Nephron (organoid): ENCODE results near the gene MOCS1.
A peak's percentile ranks its signal among the peaks of the same experiment; 100 is the strongest.

Source experiments
- H3K27ac Mint-ChIP-seq, 3 experiments: 2 replicates each; pipeline ENCODE4 v1.8.0; 2020; ENCODE audit warnings: mixed read lengths in 3 of 3, mild to moderate bottlenecking in 2 of 3, moderate library complexity in 1 of 3
- H3K27me3 Mint-ChIP-seq: 2 replicates; pipeline ENCODE4 v1.8.0; 2021; ENCODE audit warnings: low read depth, mild to moderate bottlenecking, moderate library complexity, mixed read lengths
- H3K36me3 Mint-ChIP-seq: 2 replicates; pipeline ENCODE4 v1.8.0; 2020; ENCODE audit warnings: low read depth, mixed read lengths
- H3K4me1 Mint-ChIP-seq: 2 replicates; pipeline ENCODE4 v1.8.0; 2020; ENCODE audit warnings: mixed read lengths
- H3K4me3 Mint-ChIP-seq, 3 experiments: 2 replicates each; pipeline ENCODE4 v1.8.0; 2020; ENCODE audit warnings: mild to moderate bottlenecking in 3 of 3, mixed read lengths in 3 of 3, moderate library complexity in 2 of 3
- H3K9me3 Mint-ChIP-seq: 2 replicates; pipeline ENCODE4 v1.8.0; 2020; ENCODE audit warnings: mixed read lengths
- TF ChIP-seq, protein P1 (sequence below), 3 experiments: fragments of 200-600 bp; sonication (generic); IDR thresholded peaks; one replicate each; pipeline ENCODE4 v1.5.0; 2021; ENCODE audit warnings: antibody characterized with exemption in 3 of 3; ENCODE audit not compliant: unreplicated experiment in 3 of 3

Gene MOCS1

GRCh38 chr6:39884696-39885095 lies 49.6 kb downstream of the MOCS1 start:
- Mint-ChIP-seq H3K27me3 (no peaks in the 10 kb centered on the region), H3K9me3 (no peaks in the 10 kb centered on the region), H3K4me3 (no peak overlapping the region), H3K36me3 (peaks cover 5% of the 10 kb centered on the region), H3K4me1 (peaks cover 60% of the 10 kb centered on the region), H3K27ac (peak overlapping the region in 1 of 3 experiments; percentile 19)
- TF ChIP-seq, protein P1, sequence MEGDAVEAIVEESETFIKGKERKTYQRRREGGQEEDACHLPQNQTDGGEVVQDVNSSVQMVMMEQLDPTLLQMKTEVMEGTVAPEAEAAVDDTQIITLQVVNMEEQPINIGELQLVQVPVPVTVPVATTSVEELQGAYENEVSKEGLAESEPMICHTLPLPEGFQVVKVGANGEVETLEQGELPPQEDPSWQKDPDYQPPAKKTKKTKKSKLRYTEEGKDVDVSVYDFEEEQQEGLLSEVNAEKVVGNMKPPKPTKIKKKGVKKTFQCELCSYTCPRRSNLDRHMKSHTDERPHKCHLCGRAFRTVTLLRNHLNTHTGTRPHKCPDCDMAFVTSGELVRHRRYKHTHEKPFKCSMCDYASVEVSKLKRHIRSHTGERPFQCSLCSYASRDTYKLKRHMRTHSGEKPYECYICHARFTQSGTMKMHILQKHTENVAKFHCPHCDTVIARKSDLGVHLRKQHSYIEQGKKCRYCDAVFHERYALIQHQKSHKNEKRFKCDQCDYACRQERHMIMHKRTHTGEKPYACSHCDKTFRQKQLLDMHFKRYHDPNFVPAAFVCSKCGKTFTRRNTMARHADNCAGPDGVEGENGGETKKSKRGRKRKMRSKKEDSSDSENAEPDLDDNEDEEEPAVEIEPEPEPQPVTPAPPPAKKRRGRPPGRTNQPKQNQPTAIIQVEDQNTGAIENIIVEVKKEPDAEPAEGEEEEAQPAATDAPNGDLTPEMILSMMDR (IDR thresholded peaks at IDR 0.05; ENCODE audit: unreplicated experiment in 3 of 3), result no peak

DNA sequence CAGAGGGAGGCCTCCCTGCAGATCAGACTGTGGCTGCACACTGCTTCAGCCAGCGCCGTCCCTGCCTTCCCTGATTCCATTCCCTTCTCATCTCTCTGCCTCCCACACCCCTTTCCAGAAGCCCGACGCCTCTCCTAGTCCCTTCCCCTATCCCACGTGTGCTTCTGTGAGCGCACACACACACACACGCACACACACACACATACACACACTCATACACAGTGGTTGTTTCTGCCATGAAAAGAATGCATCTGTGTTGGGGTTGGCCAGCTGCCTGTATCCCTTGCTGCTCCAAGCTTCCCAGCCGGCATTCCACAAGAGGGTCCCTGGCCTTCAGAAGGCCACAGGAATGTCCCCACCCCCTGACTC lies 51.7 kb downstream of the MOCS1 start:
- peaks cover 9% of the 10 kb centered on the region for H3K36me3 Mint-ChIP-seq
- peak overlapping the region; percentile 81 to 94 (median 92) for H3K27ac Mint-ChIP-seq
- H3K4me1 Mint-ChIP-seq, result peaks cover 44% of the 10 kb centered on the region
- TF ChIP-seq, protein P1 (IDR thresholded peaks at IDR 0.05; ENCODE audit: unreplicated experiment in 3 of 3), result no peak
- no peaks in the 10 kb centered on the region for H3K27me3 Mint-ChIP-seq
- peak overlapping the region; percentile 4 to 33 (median 18) for H3K4me3 Mint-ChIP-seq
- no peaks in the 10 kb centered on the region for H3K9me3 Mint-ChIP-seq

- Mint-ChIP-seq H3K4me3 (peak overlapping the region; percentile 3 to 33 (median 18)), H3K27me3 (no peaks in the 10 kb centered on the region), H3K27ac (peak overlapping the region; percentile 81 to 94 (median 92)), H3K4me1 (peaks cover 39% of the 10 kb centered on the region), H3K36me3 (peaks cover 14% of the 10 kb centered on the region), H3K9me3 (no peaks in the 10 kb centered on the region)
- TF ChIP-seq, protein P1 (IDR thresholded peaks at IDR 0.05; ENCODE audit: unreplicated experiment in 3 of 3), result no peak
Measured at GRCh38 chr6:39881851-39882530, 52.3 kb downstream of the MOCS1 start.

GRCh38 chr6:39880594-39880993 lies 53.7 kb downstream of the MOCS1 start:
- Mint-ChIP-seq H3K4me1 (peaks cover 32% of the 10 kb centered on the region), H3K4me3 (peak overlapping the region in 1 of 3 experiments; percentile 11), H3K27me3 (no peaks in the 10 kb centered on the region), H3K27ac (no peak overlapping the region), H3K36me3 (peaks cover 21% of the 10 kb centered on the region), H3K9me3 (no peaks in the 10 kb centered on the region)
- TF ChIP-seq, protein P1 (IDR thresholded peaks at IDR 0.05; ENCODE audit: unreplicated experiment in 3 of 3), result no peak

- H3K36me3 Mint-ChIP-seq, result peaks cover 30% of the 10 kb centered on the region
- H3K4me1 Mint-ChIP-seq, result peaks cover 32% of the 10 kb centered on the region
- no peak overlapping the region for H3K4me3 Mint-ChIP-seq
- H3K27ac Mint-ChIP-seq, result no peak overlapping the region
- H3K9me3 Mint-ChIP-seq, result no peaks in the 10 kb centered on the region
- H3K27me3 Mint-ChIP-seq, result no peaks in the 10 kb centered on the region
- TF ChIP-seq, protein P1 (IDR thresholded peaks at IDR 0.05; ENCODE audit: unreplicated experiment in 3 of 3), result no peak
Measured at GRCh38 chr6:39879535-39879934, 54.7 kb downstream of the MOCS1 start.

DNA sequence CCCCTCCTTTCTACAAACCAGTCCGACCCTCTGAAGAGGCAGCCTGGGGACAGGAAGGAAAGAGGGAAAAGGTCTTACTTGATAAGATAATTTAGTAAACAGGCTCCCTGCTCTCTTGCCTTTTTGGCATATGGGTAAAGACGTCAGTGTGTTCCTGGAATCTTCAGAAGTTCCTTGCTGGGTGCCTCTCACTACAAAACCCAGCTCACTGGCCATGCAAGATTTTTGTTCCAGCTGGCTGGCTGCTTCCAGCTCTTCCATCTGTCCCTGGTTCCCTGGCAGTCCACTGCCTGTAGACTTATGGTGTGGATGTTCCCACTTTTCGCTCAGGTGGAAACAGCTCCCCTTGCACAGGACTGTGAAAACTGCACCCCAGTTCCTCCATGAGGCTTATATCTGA lies 57.4 kb downstream of the MOCS1 start:
- Mint-ChIP-seq H3K27ac (no peak overlapping the region), H3K27me3 (no peaks in the 10 kb centered on the region), H3K36me3 (peaks cover 44% of the 10 kb centered on the region), H3K4me3 (no peak overlapping the region), H3K4me1 (peaks cover 10% of the 10 kb centered on the region), H3K9me3 (no peaks in the 10 kb centered on the region)
- TF ChIP-seq, protein P1 (IDR thresholded peaks at IDR 0.05; ENCODE audit: unreplicated experiment in 3 of 3), result no peak
